GM18867 (cell line): Measurements from ENCODE around the gene PRM2.

Experiments used
- ATAC-seq: cut with Tn5 transposase; IDR thresholded peaks from one replicate; pipeline ENCODE4 v1.9.1; 2021; ENCODE audit warnings: mild to moderate bottlenecking, moderate library complexity; ENCODE audit not compliant: unreplicated experiment

Gene PRM2

DNA sequence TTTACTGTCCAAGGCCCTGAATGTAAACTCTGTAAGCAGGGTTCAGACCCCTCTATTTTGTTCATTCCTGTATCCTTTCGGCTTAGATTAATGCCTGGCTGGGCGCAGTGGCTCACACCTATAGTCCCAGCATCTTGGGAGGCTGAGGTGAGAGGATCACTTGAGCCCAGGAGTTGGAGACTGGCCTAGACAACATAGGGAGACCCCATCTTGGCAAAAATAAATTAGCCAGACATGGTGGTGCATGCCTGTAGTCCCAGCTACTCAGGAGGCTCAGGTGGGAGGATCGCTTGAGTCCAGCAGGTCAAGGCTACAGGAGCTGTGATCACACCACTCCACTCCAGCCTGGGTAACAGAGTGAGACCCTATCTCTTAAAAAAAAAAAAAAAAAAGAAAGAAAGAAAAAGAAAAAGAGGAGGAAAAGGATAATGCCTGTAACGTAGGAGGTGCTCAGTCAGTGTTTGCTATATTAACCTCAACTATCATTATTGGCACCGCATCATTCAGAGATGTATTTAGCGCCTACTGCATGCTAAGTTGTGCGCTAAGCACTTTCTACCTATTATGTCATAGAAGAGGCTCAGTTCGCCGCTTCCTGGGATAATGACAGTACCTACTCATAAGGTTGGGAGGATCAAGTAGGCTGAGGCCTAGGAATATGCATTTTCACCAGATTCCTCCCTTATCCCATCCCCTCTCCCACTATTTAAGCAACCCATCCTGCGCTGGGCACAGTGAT lies 25.3 kb downstream of the PRM2 start:
- ATAC-seq: no peak

DNA sequence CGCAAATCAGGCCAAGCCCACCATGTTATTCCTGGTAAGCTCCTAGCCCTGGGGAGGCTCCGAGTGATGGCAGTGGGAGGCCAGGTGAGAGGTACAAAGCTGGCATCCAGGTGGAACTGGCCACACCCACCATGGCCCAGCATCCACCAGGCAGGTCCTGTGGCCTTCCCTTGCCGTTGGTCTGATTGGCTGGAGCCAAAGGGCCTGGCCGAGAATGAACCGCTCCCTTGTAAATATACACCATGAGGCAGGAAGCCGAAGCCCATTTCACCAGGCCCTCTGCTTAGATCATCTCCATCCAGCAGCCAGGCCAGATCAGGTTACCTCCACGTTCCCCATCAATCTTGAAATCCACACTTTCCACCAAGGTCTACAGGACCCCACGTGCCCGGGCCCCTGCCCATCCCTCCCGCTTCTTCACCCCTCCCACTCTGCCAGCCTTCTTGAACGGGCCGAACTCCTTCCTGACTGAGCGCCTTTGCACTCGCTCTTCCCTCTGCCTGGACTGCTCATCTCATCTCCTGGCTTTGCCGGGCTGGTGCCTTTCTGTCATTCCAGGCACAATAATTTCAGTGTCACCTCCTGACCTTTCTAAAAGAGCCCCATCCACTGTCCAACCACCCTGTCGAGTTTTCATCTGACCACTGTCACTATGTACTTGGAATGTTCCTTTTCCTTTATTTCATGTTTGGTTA lies 26.0 kb downstream of the PRM2 start:
- ATAC-seq: no peak

DNA sequence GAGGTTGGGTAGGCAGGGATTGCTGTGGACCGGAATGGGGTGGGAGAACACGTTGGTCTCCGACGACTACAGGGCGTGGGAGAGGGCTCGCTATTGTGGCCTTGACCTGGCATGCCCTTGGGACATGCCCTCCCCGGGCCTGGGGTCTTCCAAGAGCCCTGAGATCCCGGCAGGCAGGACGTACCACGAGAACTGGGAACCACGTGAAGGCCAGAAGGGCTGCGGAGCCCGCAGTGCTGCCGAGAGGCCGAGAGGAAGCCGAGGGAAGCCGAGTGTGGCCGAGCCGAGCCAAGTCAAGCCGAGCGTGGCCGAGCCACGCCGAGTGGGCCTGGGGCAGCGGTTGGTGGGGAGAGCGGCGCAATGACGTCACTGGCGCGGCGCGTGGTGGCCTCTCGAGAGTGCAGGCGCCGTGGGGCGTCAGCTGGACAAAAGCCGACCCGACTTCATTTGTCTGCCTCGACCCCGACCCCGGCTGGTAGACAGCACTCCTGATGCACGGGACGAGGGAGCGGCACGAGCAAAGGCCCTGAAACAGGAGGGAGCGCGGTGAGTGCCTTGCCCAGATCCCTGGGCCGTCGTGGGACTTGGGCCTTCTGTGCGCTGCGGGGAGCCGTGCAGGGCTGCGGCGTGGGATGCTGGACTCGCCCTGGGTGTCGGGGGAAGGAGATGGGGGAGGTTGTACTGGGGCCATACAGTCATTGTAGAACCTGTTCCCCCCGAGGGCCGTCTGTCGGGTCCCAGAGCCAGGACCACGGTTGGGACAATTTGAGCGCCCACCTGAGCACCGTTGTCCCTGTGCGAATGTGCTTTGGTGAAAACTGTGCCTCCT lies 26.8 kb downstream of the PRM2 start:
- no peak for ATAC-seq

DNA sequence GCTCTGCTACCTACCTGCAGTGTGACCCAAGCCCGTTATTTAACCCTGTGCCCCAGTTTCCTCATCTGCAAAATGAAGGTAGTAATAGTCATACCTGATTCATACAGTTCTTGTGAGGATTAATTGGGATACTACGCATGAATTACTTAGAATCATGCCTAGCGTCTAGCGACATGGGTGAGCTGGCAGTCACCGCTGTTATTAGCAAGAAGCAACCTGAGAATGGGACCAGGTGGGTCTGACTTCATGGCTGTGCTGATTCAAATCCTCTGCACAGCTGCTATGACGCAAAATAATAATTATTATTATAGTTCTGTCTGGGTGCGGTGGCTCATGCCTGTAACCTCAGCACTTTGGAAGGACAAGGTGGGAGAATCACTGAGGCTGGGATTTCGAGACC lies 28.1 kb downstream of the PRM2 start:
- no peak for ATAC-seq

DNA sequence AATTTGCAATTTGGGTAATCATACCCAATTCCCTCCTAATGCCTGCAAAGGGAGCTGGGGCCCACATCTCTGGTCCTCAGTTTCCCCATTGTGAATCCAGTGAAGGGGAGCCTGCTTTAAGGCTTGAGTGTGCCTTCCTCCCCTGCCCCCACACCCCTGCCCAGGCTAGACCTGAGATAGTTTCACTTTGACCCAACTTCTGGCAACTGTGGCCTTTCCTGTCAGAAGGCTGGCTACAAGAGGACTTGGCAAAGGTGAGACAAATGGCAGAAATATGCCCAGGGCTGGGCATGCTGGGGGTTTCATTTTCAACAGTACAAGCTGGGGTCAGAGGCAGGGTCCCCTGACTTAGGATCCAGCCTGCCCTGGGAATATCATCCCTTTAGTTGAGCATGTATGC lies 30.3 kb downstream of the PRM2 start:
- ATAC-seq: no peak

DNA sequence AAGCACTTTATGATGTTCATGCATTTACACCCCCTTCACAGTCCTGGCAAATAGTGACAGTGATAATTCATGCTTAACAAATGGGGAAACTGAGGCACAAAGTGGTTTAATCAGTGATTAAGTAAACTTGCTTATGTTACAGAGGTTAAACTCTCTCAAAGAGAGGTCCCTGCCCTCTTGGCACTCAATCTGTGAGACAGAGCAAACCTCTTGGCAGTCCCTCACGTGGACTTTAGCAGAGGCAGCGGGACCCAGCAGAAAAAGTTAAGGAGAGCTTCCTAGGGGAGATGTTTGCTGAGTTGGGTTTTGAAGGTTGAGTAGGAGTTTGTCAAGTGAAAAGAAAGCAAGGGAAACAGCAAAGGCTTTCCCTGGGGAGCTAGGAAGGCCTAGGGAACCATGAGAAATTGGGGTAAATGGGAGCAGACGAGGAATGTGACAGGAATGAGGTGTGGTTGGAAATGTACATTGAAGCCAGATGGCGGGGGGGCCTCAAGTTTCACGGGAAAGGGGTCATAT lies 31.0 kb downstream of the PRM2 start:
- no peak for ATAC-seq

DNA sequence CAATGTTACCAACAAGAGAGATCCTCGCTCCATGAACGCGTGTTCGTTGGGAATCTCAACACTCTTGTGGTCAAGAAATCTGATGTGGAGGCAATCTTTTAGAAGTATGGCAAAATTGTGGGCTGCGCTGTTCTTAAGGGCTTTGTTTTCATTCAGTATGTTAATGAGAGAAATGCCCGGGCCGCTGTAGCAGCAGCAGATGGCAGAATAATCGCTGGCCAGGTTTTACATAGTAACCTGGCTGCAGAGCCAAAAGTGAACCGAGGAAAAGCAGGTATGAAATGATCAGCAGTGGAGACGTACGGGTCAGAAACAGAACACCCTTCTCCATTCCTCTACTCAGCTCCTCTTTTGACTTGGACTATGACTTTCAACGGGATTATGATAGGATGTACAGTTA lies 33.6 kb downstream of the PRM2 start:
- no peak for ATAC-seq

DNA sequence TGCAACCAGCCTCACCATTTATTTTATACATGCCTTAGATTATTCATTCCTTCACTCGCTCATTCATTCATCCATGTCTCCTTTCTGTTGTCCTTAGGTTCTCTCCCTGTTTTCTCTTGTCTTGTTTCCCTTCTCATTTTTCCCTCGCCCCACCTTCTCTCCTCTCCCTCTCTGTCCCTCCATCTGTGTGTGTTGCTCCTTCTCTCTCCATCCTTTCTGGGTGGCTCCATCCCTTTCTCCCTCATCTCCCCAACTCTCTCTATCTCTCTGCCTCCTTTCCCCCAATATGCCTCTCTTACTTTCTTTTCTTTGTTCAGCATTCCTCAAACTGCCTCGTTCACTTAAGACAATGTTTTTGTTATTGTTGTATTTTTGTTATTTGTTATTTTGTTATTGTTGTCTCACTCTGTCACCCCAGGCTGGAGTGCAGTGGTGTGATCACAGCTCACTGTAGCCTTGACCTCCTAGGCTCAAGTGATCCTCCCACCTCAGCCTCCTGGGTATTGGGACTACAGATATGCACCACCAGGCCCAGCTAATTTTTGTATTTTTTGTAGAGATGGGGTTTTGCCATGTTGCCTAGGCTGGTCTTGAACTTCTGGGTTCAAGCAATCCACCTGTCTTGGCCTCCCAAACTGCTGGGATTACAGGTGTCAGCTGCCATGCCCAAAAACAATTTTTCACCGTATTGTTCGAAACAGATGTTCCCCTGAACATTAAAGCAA lies 34.6 kb downstream of the PRM2 start:
- ATAC-seq: no peak

DNA sequence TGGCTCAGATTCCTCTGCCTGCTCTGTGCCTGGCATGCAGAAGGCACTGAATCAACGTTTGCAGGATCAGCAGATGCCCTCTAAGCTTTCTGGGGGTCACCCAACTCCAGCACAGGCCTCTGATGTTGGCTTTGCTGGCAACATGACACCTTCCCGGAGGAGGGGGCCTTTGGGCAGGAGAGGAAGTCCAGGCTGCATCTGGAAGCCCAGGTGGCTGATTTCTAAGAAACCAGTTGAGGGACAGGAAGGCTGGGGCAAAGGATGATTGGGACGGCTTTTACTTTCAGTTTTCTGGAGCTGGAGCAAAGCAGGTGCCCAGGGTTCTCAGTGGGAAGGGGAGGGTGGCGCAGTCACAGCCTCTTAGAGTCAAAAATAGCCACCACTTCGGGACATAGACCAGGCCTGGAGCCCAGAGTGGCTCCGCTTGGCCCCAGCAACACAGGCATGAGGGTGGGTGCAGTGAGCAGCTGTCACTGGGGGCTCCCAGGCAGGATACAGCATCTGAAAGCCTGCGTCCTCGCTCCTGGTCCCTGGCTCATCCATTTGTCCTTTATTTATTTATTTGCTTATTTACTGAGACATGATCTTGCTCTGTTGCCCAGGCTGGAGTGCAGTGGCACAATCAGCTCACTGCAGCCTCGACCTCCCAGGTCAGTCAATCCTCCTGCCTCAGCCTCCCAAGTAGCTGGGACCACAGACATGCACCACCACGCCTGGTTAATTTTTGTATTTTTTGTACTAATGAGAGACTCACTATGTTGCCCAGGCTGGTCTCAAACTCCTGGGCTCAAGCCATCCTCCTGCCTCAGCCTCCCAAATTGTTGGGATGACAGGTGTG lies 35.4 kb downstream of the PRM2 start:
- no peak for ATAC-seq

DNA sequence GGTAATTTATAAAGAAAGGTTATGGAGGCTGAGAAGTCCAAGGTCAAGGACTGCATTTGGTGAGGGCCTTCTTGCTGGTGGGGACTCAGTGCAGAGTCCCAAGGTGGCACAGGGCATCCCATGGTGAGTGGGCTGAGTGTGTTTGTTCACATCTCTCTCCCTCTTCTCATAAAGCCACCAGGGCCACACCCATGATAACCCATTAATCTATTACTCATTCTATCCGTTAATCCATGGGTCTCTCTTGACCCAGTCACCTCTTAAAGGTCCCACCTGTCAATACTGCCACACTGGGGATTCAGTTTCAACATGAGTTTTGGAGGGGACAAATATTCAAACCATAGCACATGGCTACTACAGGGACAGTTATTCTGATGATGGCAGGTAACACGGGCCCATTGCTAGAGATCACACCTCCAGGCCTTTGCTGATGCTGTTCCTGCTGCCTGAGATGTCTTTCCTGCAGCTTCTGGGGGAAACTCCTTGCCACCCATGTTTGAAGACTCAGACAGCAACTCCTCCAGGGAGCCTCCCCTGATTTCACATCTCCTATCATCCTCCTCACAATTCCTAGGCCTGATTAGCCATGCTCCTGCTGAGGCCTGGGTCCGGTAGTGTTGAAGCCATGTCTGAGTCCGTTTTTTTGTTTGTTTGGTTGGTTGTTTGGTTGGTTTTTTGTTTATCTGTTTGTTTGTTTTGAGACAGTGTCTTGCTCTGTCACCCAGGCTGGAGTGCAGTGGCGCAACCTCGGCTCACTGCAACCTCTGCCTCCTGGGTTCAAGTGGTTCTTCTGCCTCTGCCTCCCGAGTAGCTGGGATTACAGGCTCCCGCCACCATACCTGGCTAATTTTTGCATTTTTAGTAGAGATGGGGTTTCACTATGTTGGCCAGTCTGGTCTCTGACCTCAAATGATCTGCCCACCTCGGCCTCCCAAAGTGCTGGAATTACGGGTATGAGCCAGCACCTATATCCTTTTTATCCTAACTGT lies 36.3 kb downstream of the PRM2 start:
- ATAC-seq: no peak

DNA sequence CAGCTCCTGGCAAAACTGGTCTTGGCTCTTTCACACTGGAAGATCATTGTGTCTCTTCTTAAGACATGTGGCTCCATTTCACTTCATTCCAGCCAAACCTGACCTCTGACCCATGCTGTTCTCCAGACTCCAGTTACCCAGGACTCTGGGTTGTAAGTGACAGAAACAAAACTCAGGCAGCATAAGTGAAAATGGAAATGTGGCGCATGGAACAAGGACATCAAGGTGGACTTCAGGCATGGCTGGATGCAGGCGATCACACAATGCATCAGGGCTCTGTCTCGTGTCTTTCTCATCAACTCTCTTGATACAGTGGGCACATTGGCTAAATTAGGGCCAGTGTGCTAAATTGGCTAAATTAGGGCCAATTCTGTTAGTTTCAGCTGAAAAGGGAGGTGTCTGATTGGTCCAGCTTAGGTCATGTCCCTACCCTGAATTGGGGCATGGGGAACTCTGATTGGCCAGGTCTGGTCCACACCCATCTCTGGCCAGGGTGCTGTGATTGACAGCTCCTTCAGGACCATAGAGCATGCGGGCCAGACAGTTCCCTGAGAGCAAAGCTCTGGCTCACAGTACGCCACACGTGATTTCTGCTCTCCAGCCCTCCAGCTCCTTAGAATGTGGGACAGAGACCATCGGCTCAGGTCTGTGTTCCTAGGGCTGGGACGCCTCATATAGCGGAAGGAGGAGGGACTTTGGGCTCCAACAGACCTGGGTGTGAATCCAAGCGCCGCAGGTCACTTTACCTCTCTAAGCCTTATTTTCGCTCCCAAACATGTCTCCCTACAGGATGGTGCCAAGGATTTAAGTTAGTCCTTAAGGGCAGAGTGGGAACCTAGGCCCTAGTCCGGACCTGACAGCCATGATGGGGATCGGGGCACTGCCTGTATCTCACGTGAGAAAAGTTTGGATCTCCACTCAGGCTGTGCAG lies 37.7 kb downstream of the PRM2 start:
- no peak for ATAC-seq

DNA sequence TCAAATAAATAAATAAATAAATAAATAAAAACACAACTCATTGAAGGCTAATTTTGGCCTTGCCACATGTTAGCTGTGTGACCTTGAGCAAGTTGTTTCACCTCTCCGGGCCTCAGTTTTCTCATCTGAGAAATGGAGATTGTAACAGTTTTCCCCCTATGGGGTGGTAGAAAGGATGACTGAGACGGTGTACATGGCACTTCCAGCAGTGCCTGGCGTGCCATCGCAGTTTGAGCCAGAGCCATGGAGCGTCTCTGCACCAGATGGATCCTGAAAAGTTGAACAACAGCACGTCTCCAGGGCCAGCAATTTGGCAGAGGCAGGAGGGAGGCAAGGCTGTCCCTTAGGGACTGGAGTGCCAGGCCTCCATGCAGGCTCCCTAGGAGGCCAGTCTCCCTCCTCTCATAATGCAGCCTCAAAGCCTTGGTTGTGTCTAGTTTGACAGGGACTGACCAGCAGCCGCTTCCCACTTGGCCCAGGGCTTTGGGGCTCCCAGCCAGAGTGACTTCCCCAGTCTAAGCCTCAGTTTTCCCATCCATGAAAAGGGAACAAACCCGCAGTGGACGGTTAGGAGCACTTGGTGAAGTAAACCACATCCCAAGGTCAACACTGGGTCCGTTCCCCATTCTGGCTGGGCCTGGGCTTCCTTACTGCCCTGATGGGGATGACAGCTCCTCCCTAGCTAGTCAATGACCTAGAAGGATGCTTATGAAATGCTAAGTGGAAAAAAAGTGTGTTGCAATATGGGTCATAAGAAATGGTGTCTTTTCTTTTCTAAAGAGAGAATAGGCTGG lies 39.6 kb downstream of the PRM2 start:
- no peak for ATAC-seq

DNA sequence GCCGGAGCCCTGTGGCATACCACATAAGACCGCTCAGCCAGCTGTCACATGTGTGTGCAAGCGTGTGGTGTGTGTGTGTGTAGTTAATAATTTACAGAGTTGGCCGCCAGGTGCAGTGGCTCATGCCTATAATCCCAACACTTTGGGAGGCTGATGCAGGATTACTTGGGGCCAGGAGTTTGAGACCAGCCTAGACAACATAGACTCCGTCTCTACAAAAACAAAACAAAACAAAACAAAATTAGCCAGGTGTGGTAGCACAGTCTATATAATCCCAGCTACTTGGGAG lies 40.6 kb downstream of the PRM2 start:
- no peak for ATAC-seq

DNA sequence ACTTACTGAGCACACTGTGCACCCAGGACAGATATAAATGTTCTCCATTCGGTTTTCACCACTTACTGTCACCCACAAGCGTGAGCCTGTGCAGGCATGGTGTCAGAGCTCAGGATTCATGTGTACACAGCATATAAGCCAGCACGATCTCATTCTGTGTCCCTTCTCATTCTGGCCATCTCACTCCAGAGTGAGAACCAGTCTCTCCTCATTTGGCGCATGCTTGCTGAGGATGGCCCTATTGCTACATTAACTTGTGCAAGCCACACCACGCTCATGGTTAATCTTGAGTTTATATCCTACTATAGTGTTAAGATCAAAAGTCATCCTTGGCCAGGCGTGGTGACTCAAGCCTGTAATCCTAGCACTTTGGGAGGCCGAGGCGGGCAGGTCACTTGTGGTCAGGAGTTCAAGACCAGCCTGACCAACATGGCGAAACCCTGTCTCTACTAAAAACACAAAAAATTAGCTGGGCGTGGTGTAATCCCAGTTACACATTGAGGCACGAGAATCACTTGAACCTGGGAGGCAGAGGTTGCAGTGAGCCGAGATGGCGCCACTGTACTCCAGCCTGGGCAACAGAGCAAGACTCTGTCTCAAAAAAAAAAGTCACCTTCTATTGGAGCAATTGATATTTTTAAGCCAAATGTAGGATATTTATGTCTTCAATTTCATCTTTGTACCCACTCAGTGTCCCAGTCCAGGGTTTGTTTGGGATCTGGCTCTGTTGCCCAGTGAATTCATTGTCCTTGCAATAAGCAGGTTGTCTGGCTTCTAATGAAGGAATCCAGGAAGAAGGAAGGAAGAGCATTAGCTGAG lies 41.2 kb downstream of the PRM2 start:
- ATAC-seq: no peak

DNA sequence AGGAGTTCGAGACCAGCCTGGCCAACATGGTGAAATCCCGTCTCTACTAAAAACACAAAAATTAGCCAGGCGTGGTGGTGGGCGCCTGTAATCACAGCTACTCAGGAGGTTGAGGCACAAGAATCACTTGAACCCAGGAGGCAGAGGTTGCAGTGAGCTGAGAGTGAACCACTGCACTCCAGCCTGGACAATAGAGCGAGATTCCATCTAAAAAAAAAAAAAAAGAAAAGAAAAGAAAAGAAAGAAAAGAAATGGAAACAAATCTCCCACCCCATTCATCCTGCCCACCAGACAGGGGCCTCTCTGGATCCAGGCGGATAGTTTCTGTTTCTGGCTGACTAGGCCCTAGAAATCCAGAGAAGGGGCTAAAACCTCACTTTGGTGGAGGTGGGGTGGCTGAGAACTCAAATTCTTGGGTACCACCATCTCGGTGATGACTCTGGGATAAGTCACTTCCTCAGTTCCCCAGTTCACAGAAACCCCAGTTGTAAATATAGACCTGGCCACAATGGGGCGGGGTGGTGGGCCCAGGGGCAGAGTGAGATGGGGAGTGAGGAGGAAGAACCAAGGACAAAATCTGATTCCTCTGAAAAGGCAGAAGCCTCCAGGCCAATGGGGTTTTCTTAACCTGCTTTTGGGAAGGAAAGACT lies 42.4 kb downstream of the PRM2 start:
- ATAC-seq: no peak
